HepG2 (cell line): ENCODE data around the gene TMEM253. TPM values are rescaled to one million over a fixed set of nuclear protein-coding genes. Genes with fewer than 3 reads are reported as not detected.

Source experiments
- GABPB1 ChIP-seq: IDR thresholded peaks from 2 replicates; pipeline ENCODE4 v1.6.1; 2016; ENCODE audit warnings: mild to moderate bottlenecking, missing genetic modification reagents, moderate library complexity, missing compliant biosample characterization
- POLR2G ChIP-seq: fragments of 200-400 bp; formaldehyde crosslinking; IDR thresholded peaks from 2 replicates; pipeline ENCODE4 v1.6.1; 2018; ENCODE audit warnings: mild to moderate bottlenecking, low read depth, low read length, moderate library complexity
- RAD51 ChIP-seq: fragments of 450-650 bp; IDR thresholded peaks from 2 replicates; pipeline ENCODE4 v1.6.1; 2016; ENCODE audit warnings: borderline replicate concordance
- SPEN ChIP-seq: sonication (generic); formaldehyde crosslinking; IDR thresholded peaks from 2 replicates; pipeline ENCODE4 v1.5.1; 2020; ENCODE audit warnings: low read depth, mild to moderate bottlenecking, missing genetic modification reagents
- THAP11 ChIP-seq: IDR thresholded peaks from 2 replicates; pipeline ENCODE4 v1.6.1; 2016; ENCODE audit warnings: missing biosample characterization, missing genetic modification reagents
- ZC3H13 ChIP-seq: sonication (generic); formaldehyde crosslinking; IDR thresholded peaks from 2 replicates; pipeline ENCODE4 v1.8.1; 2023; ENCODE audit warnings: mild to moderate bottlenecking, missing genetic modification reagents, moderate library complexity
- ZNF567 ChIP-seq: sonication (generic); formaldehyde crosslinking; IDR thresholded peaks from 2 replicates; pipeline ENCODE4 v1.8.1; 2023; ENCODE audit warnings: mild to moderate bottlenecking, missing genetic modification reagents, borderline replicate concordance
- ZNF607 ChIP-seq: sonication (generic); formaldehyde crosslinking; IDR thresholded peaks from 2 replicates; pipeline ENCODE4 v1.5.1; 2020; ENCODE audit warnings: missing genetic modification reagents, mild to moderate bottlenecking, borderline replicate concordance
- ZNF652 ChIP-seq: IDR thresholded peaks from 2 replicates; pipeline ENCODE4 v1.6.1; 2016; ENCODE audit warnings: low read depth, borderline replicate concordance
- ZNF878 ChIP-seq: sonication (generic); formaldehyde crosslinking; IDR thresholded peaks from 2 replicates; pipeline ENCODE4 v1.8.1; 2023; ENCODE audit warnings: mild to moderate bottlenecking, missing genetic modification reagents, moderate library complexity
- ZSCAN21 ChIP-seq: sonication (generic); formaldehyde crosslinking; IDR thresholded peaks from 2 replicates; pipeline ENCODE4 v1.8.0; 2022; ENCODE audit warnings: mild to moderate bottlenecking, missing genetic modification reagents, moderate library complexity, borderline replicate concordance
- ZSCAN31 ChIP-seq: sonication (generic); formaldehyde crosslinking; IDR thresholded peaks from 2 replicates; pipeline ENCODE4 v1.5.0; 2020; ENCODE audit warnings: low read depth, mild to moderate bottlenecking, missing genetic modification reagents
- polyA plus RNA-seq, 8 experiments: library from polyadenylated mRNA; depleted of rRNA in 3 of 8; stranded (reverse) in 7 of 8; unstranded in 1 of 8; fragments of >200 nt; fragmentation: Illumina TruSeq in 4 of 8; extraction: Trizol in 4 of 8; gene quantifications; 2 replicates each; pipeline versions ENCODE4 v1.2.1 to v1.2.3, GENCODE V29; 2011 to 2016; ENCODE audit warnings: low read depth in 4 of 8, missing spikeins in 1 of 8, mixed read lengths in 1 of 8; ENCODE audit not compliant: insufficient read depth in 1 of 8
- total RNA-seq, 5 experiments: library from RNA; depleted of rRNA; stranded (reverse); fragments of >200 nt; fragmentation: Illumina TruSeq; extraction: Trizol; gene quantifications; 2 replicates each; pipeline ENCODE4 v1.2.3, GENCODE V29; 2016; ENCODE audit warnings: low read depth in 1 of 5
- TF ChIP-seq, protein P1 (sequence below): sonication (generic); formaldehyde crosslinking; IDR thresholded peaks from 2 replicates; pipeline ENCODE4 v1.4.0; 2020; ENCODE audit warnings: mild to moderate bottlenecking, missing genetic modification reagents
- TF ChIP-seq, protein P2 (sequence below): sonication (generic); formaldehyde crosslinking; conservative IDR thresholded peaks from 2 replicates; pipeline ENCODE4 v1.8.1; 2023; ENCODE audit warnings: missing genetic modification reagents
- TF ChIP-seq, protein P3 (sequence below): sonication (generic); formaldehyde crosslinking; IDR thresholded peaks from 2 replicates; pipeline ENCODE4 v1.4.0; 2020; ENCODE audit warnings: missing genetic modification reagents
- TF ChIP-seq, protein P4 (sequence below): sonication (generic); formaldehyde crosslinking; IDR thresholded peaks from 2 replicates; pipeline ENCODE4 v1.5.1; 2020; ENCODE audit warnings: mild to moderate bottlenecking, missing genetic modification reagents, moderate library complexity
- TF ChIP-seq, protein P5 (sequence below): sonication (generic); formaldehyde crosslinking; IDR thresholded peaks from 2 replicates; pipeline ENCODE4 v1.5.1; 2020; ENCODE audit warnings: missing genetic modification reagents, mild to moderate bottlenecking, borderline replicate concordance
- TF ChIP-seq, protein P6 (sequence below): sonication (generic); formaldehyde crosslinking; conservative IDR thresholded peaks from 2 replicates; pipeline ENCODE4 v1.4.0; 2020; ENCODE audit warnings: missing genetic modification reagents

Gene TMEM253
- total and polyA plus RNA-seq, 2 of the 13 experiments (the other 11 are each of a cell fraction or from before 2014, with no cell fraction given), result 0.29 to 0.45 TPM

DNA sequence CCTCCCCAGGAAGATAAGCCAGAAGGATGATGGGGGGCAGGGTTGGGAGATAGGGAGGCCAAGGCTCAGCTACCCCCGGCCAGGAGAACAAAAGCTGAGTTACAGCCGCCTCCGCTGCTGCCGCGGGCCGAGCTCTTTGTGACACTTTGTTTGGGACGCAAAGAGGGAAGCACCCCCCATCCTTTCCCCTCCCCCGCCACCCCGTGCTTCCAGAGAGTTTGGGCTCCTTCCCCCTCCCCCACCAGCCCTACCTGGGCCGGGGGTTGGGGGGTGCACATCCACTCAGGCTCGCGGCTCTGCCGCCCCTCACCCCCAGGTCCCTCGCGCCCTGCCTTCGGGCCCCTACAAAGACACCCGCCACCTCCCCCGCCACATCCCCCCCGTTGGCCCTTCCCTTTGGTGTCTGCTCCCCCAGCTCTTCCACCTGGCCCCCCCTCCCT lies 3.2 kb upstream of the TMEM253 start (continued):
- TF ChIP-seq, protein P1, sequence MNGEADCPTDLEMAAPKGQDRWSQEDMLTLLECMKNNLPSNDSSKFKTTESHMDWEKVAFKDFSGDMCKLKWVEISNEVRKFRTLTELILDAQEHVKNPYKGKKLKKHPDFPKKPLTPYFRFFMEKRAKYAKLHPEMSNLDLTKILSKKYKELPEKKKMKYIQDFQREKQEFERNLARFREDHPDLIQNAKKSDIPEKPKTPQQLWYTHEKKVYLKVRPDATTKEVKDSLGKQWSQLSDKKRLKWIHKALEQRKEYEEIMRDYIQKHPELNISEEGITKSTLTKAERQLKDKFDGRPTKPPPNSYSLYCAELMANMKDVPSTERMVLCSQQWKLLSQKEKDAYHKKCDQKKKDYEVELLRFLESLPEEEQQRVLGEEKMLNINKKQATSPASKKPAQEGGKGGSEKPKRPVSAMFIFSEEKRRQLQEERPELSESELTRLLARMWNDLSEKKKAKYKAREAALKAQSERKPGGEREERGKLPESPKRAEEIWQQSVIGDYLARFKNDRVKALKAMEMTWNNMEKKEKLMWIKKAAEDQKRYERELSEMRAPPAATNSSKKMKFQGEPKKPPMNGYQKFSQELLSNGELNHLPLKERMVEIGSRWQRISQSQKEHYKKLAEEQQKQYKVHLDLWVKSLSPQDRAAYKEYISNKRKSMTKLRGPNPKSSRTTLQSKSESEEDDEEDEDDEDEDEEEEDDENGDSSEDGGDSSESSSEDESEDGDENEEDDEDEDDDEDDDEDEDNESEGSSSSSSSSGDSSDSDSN, result 0 out of 2 replicates have a peak, but pooled peaks have one; percentile 30
- TF ChIP-seq, protein P2, sequence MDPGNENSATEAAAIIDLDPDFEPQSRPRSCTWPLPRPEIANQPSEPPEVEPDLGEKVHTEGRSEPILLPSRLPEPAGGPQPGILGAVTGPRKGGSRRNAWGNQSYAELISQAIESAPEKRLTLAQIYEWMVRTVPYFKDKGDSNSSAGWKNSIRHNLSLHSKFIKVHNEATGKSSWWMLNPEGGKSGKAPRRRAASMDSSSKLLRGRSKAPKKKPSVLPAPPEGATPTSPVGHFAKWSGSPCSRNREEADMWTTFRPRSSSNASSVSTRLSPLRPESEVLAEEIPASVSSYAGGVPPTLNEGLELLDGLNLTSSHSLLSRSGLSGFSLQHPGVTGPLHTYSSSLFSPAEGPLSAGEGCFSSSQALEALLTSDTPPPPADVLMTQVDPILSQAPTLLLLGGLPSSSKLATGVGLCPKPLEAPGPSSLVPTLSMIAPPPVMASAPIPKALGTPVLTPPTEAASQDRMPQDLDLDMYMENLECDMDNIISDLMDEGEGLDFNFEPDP (CRISPR knock-in tag), result no peak
- TF ChIP-seq ZSCAN31 (CRISPR knock-in tag), result 0 out of 2 replicates have a peak, but pooled peaks have one; percentile 35
- peak; percentile 46; the same call in 1 of the 2 replicates for TF ChIP-seq GABPB1 (CRISPR knock-in tag)
- TF ChIP-seq, protein P3, sequence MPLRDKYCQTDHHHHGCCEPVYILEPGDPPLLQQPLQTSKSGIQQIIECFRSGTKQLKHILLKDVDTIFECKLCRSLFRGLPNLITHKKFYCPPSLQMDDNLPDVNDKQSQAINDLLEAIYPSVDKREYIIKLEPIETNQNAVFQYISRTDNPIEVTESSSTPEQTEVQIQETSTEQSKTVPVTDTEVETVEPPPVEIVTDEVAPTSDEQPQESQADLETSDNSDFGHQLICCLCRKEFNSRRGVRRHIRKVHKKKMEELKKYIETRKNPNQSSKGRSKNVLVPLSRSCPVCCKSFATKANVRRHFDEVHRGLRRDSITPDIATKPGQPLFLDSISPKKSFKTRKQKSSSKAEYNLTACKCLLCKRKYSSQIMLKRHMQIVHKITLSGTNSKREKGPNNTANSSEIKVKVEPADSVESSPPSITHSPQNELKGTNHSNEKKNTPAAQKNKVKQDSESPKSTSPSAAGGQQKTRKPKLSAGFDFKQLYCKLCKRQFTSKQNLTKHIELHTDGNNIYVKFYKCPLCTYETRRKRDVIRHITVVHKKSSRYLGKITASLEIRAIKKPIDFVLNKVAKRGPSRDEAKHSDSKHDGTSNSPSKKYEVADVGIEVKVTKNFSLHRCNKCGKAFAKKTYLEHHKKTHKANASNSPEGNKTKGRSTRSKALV, result no peak
- no peak for TF ChIP-seq ZNF878 (CRISPR knock-in tag)
- peak; percentile 69; the same call in 1 of the 2 replicates for TF ChIP-seq ZSCAN21 (CRISPR knock-in tag)
- no peak; the same call in 1 of the 2 replicates for TF ChIP-seq POLR2G
- TF ChIP-seq, protein P4, sequence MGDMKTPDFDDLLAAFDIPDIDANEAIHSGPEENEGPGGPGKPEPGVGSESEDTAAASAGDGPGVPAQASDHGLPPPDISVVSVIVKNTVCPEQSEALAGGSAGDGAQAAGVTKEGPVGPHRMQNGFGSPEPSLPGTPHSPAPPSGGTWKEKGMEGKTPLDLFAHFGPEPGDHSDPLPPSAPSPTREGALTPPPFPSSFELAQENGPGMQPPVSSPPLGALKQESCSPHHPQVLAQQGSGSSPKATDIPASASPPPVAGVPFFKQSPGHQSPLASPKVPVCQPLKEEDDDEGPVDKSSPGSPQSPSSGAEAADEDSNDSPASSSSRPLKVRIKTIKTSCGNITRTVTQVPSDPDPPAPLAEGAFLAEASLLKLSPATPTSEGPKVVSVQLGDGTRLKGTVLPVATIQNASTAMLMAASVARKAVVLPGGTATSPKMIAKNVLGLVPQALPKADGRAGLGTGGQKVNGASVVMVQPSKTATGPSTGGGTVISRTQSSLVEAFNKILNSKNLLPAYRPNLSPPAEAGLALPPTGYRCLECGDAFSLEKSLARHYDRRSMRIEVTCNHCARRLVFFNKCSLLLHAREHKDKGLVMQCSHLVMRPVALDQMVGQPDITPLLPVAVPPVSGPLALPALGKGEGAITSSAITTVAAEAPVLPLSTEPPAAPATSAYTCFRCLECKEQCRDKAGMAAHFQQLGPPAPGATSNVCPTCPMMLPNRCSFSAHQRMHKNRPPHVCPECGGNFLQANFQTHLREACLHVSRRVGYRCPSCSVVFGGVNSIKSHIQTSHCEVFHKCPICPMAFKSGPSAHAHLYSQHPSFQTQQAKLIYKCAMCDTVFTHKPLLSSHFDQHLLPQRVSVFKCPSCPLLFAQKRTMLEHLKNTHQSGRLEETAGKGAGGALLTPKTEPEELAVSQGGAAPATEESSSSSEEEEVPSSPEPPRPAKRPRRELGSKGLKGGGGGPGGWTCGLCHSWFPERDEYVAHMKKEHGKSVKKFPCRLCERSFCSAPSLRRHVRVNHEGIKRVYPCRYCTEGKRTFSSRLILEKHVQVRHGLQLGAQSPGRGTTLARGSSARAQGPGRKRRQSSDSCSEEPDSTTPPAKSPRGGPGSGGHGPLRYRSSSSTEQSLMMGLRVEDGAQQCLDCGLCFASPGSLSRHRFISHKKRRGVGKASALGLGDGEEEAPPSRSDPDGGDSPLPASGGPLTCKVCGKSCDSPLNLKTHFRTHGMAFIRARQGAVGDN (CRISPR knock-in tag), result peak; percentile 63
- no peak for TF ChIP-seq SPEN (CRISPR knock-in tag)
- TF ChIP-seq RAD51, result no peak
- no peak for TF ChIP-seq ZC3H13 (CRISPR knock-in tag)
- no peak for TF ChIP-seq ZNF652 (CRISPR knock-in tag)
- 0 out of 2 replicates have a peak, but pooled peaks have one; percentile 11 for TF ChIP-seq THAP11
- TF ChIP-seq ZNF567 (CRISPR knock-in tag), result 0 out of 2 replicates have a peak, but pooled peaks have one; percentile 1
- TF ChIP-seq ZNF607 (CRISPR knock-in tag), result no peak
- TF ChIP-seq, protein P5, sequence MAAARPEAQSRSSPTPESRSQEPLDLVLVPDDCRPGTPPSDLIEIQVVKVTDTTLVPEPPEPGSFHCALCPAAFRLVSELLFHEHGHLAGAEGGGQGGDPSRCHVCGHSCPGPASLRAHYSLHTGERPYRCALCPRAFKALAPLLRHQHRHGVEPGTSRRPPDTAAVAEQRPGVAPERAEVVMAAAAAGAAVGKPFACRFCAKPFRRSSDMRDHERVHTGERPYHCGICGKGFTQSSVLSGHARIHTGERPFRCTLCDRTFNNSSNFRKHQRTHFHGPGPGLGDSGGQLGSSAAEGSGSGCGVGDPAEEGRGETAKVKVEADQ (CRISPR knock-in tag), result no peak
- TF ChIP-seq, protein P6, sequence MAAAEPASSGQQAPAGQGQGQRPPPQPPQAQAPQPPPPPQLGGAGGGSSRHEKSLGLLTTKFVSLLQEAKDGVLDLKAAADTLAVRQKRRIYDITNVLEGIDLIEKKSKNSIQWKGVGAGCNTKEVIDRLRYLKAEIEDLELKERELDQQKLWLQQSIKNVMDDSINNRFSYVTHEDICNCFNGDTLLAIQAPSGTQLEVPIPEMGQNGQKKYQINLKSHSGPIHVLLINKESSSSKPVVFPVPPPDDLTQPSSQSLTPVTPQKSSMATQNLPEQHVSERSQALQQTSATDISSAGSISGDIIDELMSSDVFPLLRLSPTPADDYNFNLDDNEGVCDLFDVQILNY (CRISPR knock-in tag), result no peak
